UCSD-AML1 (cell line): ENCODE results near the gene TRIM8.

ENCODE experiments used
- DNase-seq: peaks from one replicate; lab custom pipeline; 2025; ENCODE audit not compliant: unreplicated experiment; lab: John Stamatoyannopoulos, UW

Gene TRIM8

GRCh38 chr10:102615361-102615760, 28.9 kb upstream of the TRIM8 start:
- DNase-seq: peak; percentile 62

- DNase-seq: peak; percentile 48
These were observed 28.1 kb upstream of the TRIM8 start for GRCh38 chr10:102616066-102616770.

- DNase-seq: no peak
These were observed 27.2 kb upstream of the TRIM8 start for GRCh38 chr10:102617041-102617440.

GRCh38 chr10:102617816-102618215, 26.5 kb upstream of the TRIM8 start:
- no peak for DNase-seq

- DNase-seq: no peak
These were observed 24.8 kb upstream of the TRIM8 start for GRCh38 chr10:102619281-102619981.

- no peak for DNase-seq
These were observed 24.1 kb upstream of the TRIM8 start for GRCh38 chr10:102620138-102620590.

GRCh38 chr10:102620591-102621442, 23.5 kb upstream of the TRIM8 start:
- no peak for DNase-seq

GRCh38 chr10:102621443-102622325, 22.6 kb upstream of the TRIM8 start:
- no peak for DNase-seq

- DNase-seq: no peak
These were observed 20.2 kb upstream of the TRIM8 start for GRCh38 chr10:102624094-102624493.

GRCh38 chr10:102624751-102625645, 19.3 kb upstream of the TRIM8 start:
- DNase-seq: no peak

- DNase-seq: no peak
These were observed 18.1 kb upstream of the TRIM8 start for GRCh38 chr10:102626026-102626685.

- no peak for DNase-seq
These were observed 17.0 kb upstream of the TRIM8 start for GRCh38 chr10:102627291-102627735.

GRCh38 chr10:102627736-102628293, 16.5 kb upstream of the TRIM8 start:
- no peak for DNase-seq

- no peak for DNase-seq
These were observed 15.8 kb upstream of the TRIM8 start for GRCh38 chr10:102628451-102628911.

- DNase-seq: peak; percentile 67
These were observed 14.3 kb upstream of the TRIM8 start for GRCh38 chr10:102629661-102630614.

- DNase-seq: no peak
These were observed 13.6 kb upstream of the TRIM8 start for GRCh38 chr10:102630663-102631062.
